GM08714 (cell line): ENCODE data around the gene TMEM273.

Source experiments
- H3K4me3 ChIP-seq: fragments of 200-500 bp; sonication (Bioruptor generic); 2 replicates; pipeline ENCODE4 v1.5.1; 2014; ENCODE audit warnings: mild to moderate bottlenecking, low read length, inconsistent platforms
- ZNF274 ChIP-seq: IDR thresholded peaks from 2 replicates; pipeline ENCODE4 v1.6.1; 2012; ENCODE audit warnings: mild to moderate bottlenecking, low read depth, low read length

The TMEM273 gene

DNA sequence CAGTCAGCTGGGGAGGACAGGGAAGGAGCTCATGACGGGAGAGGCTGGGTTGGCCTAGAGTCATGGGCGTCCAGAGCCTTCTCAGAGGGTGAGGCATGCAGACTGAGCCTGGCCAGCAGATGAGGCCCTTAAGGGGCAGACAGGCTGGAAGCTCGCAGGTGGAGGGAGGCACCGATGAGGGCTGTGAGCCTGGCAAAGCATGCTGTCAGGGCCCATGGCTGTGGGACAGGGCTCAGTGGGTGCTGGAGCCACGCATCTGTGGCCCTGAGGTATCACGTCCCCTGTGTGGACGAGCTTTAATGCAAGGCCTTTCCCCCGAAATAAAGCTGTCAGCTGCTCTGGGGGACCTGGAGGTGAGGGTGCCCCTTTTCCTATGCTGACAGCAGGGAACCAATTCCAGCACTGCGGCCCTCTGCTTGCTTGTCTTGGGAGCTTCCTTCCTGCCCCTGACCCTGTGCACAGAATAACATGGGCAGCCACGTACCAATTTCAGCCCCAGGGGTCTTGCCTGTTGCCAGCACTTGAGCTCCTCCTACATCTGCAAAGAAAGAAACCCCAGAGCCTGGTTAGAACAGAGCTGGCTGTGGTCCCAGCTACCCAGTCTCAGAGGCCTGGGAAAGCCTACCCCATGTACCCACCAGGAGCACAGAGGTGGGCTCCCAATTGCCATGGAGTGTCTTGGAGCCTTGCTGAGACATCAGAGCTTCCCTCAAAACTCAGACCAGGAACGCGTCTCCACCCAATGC, 20.6 kb downstream of the TMEM273 start:
- TF ChIP-seq ZNF274 = no peak
- no peak overlapping the region for H3K4me3 ChIP-seq

DNA sequence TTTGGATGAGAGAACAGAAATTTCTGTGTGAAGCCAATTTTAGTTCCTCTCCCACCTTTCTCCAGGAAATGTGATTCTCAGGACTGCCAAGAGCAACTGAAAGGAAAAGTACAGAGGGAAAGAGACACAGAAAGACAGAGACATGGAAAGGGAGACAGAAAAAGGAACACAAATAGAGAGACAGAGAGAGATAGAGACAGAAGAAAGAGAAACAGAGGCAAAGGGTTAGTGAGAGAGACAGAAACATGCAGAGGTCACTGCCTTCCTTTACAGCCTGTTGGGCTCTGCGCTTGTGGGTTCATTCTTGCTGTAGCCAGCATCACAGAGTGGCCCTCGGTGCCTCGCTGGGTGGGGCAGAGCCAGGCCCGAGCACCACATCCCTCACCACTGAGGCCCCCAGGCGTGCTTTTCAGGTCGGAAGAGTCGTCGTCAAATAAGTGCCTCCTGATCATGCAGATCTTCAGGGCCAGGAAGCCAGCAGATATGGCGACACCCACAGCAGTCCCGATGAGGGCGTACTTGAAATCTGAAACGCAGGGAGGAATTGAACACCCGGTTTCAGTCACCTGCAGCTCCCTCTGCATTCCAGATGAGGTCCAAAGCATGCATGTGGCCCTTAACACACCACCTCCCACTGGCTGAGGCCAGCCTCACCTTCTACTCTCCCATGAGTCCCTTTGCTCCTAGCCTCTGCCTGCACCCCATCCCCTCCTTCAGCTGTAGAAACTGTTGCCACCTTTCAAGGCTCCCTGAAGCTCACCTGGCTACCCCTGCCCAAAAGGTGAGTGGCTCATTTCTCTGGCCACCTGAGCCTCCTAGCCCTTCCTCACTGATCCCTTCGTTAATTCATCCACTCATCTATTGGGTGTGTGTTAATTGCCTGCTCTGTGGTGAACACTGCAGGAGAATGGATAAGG, 21.4 kb downstream of the TMEM273 start:
- no peak for TF ChIP-seq ZNF274
- no peak overlapping the region for H3K4me3 ChIP-seq

DNA sequence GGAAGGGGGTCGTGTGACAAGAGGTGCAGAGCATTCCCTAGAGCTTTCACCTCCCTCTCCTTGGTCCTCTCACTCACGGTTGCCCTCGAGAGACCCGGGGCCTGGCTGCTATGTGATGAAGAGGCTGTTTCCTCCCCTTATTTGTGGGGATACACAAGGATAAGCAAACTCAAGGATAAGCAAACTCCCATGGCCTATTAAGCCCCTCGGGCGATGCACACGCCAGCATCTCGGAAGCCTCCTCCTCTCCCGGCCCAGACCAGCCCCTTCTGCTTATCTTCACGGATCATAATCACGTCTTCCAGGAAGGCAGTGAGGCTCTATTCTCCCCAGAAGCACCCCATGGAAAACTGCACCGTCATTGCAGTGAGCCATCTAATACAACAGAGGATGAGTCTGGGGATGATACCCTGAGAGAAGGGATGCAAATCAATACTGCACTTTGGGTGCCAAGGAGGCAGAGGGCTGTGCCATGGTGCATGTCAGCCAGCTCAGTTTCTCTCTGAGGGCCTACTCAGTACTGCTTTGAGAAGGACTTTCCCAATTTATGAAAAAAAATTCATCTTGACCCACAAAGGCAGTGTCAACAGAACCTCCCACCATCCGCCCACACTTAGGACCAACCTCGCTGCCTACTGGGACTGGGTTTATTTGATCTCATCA, 22.2 kb downstream of the TMEM273 start:
- TF ChIP-seq ZNF274 = no peak

DNA sequence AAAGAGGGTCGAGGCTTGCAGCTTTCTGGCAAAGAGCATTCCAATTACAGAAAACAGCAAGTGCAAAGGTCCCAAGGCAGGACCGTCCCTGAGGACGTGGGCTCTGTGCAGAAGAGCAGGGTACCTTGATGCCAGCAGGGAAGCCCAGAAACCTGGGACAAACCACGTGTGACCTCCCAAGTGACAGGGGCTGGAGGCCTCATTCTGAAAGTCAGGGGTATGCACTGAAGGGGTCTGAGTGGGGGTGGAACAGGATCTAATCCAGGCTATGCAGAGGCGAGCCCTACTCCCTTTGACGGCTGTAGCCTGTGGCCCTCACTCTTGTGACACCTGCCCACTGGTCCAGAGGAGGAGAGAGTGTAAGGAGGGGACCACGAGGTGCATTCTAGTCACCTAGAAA, 22.9 kb downstream of the TMEM273 start:
- no peak overlapping the region for H3K4me3 ChIP-seq
- TF ChIP-seq ZNF274 = no peak

More for the DNA sequence above, 22.2 kb downstream of the TMEM273 start:
- H3K4me3 ChIP-seq = no peak overlapping the region

DNA sequence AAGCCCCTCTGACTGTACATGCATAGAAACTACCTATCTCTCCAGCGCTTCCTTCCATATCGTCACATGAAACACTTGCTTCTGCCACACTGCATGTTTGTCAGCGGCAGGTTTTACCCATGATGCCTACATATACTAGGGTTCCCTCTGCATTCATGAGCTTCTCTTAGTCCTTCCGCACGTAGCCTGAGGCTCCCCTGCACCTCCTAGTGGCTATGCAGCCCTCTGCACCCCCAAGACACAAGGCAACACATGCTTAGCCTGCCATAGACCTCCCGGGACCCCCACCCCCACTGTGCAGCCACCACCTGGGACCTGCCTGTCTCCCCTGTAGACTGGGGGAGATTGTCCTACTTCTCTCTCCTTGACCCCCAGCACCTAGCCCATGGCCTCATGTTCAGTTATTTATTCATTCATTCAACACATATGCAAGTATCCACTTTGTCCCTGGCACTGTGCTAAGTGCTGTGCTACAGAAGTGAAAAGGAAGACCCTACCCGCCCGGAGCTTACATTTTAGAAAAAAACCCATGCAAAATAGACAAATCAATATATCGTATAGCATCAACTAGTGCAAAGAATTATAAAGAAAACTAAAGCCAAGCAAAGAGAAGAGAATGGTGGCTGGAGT, 23.5 kb downstream of the TMEM273 start:
- H3K4me3 ChIP-seq = no peak overlapping the region
- TF ChIP-seq ZNF274 = no peak

DNA sequence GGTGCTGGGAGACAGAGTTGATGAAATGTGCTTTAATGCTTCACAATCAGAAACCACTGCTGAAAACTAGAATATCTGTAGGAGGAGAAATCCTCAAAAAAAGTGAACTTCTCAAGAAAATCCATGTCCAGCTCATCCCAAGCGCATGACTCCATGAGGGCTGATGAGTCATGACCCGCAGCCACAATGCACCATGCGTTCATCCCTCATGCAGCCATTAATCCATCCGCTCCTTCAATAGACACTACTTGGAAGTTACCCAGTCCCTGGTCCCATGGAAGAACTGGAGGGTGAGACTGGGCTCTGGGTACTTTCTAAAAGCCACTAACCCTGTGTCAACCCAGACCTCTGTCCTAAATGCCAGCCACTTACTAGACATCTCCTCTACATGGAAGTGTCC, 24.4 kb downstream of the TMEM273 start:
- TF ChIP-seq ZNF274 = no peak

DNA sequence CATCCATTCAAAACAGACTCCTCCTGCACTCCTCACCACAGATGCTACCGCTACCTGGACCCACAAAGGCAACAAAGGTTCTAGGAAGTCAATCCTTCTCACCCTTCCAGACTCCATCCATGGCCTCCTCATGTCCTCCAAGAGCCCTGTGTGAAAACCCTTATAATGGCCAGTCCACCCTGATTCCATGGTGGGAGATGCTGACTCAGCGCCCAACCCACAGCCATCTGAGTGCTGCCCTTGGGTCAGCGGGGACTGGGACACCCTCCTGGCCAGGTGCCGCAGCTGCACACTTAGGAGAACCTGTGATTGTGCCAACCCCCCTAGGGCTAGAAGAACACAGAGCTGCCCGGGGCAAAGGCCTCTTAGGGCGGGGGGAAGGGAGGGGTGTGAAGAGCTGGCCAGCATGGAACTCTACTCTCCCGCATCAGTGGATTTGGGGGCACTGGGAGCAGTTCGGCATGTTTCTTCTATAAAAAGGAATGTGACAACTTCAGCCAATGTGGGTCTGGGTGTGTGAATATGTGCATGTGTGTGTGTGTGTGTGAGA, 25.4 kb downstream of the TMEM273 start:
- no peak for TF ChIP-seq ZNF274
- no peak overlapping the region for H3K4me3 ChIP-seq

More for the DNA sequence above, 24.4 kb downstream of the TMEM273 start:
- H3K4me3 ChIP-seq = no peak overlapping the region

DNA sequence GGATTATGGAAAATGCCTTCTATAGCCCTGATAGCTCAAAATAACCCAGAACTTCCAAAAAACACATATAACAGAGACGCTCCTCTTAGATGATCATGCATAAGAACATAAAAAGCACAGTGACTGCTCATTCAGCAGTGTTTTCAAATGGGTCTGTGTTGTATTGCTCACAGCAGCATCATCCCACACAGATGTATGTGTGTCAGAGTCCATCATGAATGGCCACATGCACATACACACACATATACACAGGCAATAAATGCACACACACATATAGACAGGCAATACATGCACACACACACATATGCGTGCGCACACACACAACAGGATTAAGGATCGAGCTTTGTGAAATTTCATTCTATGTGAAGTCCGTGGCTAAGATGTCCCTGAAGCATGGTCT, 26.1 kb downstream of the TMEM273 start:
- H3K4me3 ChIP-seq = no peak overlapping the region
- TF ChIP-seq ZNF274 = no peak

DNA sequence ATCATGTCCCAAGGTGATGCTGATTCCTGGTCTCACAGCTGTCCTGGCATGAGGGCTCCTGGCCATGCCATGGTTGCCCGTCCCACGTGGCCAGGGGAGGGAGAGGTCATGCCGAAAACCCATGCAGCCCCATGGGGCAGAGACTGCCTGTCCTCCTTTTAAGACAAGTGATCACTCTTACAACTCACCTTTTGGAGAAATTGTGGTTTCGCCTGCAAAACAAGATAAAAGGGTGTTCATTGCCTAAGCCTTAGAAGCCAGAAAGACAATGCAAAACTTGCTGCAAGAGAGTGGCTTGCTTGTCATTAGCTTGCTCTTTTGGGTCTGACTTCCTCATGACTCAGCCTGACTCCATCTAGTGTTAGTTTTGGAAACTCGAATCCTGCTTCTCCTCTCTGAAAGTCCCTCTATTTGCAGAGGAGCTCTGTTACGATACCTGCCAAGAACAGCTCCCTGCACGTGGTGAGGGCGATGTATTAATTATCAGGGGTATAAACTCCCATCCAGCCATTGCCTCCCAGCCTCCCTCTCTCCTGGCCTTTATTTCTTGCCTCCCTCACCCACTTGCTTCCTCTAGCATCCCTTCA, 26.7 kb downstream of the TMEM273 start:
- TF ChIP-seq ZNF274 = no peak
- no peak overlapping the region for H3K4me3 ChIP-seq

DNA sequence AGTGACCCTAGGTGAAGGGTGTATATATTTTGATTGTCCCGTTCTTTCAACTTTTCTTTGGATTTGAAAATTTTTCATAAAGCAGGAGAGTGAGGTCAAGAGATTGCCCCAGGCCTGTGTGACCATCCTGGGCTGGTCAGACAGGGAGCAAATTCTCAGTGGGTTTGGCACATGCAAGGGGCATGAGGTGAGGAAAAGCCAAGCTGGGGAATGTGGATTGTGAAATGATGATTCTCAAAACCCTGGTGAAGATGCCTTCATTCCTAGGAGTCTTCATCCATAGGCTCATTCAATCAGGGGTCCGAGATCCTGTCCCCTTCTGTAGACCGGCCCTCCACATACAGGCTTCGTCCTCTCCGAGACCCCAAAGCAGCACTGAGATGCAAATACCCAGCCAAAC, 27.4 kb downstream of the TMEM273 start:
- TF ChIP-seq ZNF274 = no peak

DNA sequence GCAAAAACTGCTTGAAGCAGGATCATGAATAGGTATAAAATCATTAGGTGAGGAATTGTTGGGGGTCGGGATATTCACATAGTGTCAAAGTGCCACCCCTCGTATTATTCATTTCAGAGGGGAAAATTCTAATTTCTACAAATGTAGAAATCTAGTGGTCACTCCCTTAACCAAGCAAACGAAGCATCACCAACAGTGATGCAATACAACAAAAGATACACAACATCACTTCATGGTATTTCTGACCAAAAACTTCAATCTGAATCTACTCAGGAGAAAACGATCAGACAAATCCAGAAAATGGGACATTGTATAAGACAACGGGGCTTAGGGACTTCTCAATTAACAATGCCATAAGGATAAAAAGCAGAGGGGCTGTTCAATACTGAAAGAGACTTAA, 28.1 kb downstream of the TMEM273 start:
- no peak overlapping the region for H3K4me3 ChIP-seq
- TF ChIP-seq ZNF274 = no peak

More for the DNA sequence above, 27.4 kb downstream of the TMEM273 start:
- H3K4me3 ChIP-seq = no peak overlapping the region

DNA sequence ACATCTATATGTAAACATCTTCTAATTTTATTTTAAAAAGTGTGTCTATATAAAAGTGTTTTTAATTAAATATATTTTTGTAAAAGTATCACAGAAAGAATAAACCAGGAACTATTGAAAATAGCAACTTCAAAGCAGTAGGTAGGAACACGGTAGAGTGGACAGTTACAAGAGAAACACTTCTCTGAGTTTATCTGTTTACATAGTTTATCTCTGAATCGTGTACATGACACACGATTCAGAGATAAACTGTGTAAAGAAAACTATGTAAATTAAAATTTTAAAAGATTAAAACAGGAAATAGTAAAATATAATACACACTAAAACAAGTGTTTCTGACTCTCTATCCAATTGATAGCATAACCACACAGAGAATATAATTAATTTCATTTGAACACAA, 29.3 kb downstream of the TMEM273 start:
- H3K4me3 ChIP-seq = no peak overlapping the region
- no peak for TF ChIP-seq ZNF274

DNA sequence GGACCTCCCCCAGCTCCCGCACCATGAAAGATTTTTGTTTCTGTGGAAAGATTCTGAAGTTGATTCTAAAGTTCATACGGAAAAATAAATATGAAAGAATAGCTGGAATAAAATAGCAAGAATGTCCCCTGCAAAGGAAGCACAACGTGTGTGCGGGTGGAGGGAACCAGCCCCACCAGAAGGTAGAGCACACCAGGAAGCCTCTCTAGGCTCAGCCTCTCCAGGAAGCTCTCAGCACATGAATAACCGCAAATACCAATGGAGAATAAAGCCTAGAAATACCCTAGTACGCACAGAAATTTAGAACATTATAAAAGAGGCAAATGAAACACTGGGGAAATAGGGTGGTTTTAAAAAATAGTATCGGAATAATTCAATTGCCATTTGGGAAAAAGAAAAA, 29.8 kb downstream of the TMEM273 start:
- H3K4me3 ChIP-seq = no peak overlapping the region

More for the DNA sequence above, 29.8 kb downstream of the TMEM273 start:
- TF ChIP-seq ZNF274 = no peak
